Measurements from ENCODE around the gene PAWR.

GRCh38 chr12:79674629-79675028 is 16.1 kb downstream of the PAWR start:
- TF ChIP-seq PAX5 (IDR thresholded peaks at IDR 0.05; ENCODE audit: borderline replicate concordance, low read depth, low read length): no peak
- no peak for TF ChIP-seq BACH1 (IDR thresholded peaks at IDR 0.05; ENCODE audit: borderline replicate concordance)
- TF ChIP-seq, protein P1, sequence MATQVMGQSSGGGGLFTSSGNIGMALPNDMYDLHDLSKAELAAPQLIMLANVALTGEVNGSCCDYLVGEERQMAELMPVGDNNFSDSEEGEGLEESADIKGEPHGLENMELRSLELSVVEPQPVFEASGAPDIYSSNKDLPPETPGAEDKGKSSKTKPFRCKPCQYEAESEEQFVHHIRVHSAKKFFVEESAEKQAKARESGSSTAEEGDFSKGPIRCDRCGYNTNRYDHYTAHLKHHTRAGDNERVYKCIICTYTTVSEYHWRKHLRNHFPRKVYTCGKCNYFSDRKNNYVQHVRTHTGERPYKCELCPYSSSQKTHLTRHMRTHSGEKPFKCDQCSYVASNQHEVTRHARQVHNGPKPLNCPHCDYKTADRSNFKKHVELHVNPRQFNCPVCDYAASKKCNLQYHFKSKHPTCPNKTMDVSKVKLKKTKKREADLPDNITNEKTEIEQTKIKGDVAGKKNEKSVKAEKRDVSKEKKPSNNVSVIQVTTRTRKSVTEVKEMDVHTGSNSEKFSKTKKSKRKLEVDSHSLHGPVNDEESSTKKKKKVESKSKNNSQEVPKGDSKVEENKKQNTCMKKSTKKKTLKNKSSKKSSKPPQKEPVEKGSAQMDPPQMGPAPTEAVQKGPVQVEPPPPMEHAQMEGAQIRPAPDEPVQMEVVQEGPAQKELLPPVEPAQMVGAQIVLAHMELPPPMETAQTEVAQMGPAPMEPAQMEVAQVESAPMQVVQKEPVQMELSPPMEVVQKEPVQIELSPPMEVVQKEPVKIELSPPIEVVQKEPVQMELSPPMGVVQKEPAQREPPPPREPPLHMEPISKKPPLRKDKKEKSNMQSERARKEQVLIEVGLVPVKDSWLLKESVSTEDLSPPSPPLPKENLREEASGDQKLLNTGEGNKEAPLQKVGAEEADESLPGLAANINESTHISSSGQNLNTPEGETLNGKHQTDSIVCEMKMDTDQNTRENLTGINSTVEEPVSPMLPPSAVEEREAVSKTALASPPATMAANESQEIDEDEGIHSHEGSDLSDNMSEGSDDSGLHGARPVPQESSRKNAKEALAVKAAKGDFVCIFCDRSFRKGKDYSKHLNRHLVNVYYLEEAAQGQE (IDR thresholded peaks at IDR 0.05; ENCODE audit: low read depth, low read length): no peak
- TF ChIP-seq EP300 (IDR thresholded peaks at IDR 0.05; ENCODE audit: borderline replicate concordance in 1 of 2, control insufficient read depth in 1 of 2, low read depth in 2 of 2, low read length in 2 of 2): no peak
- TF ChIP-seq SP1 (IDR thresholded peaks at IDR 0.05; ENCODE audit: low read depth, low read length): no peak
- TF ChIP-seq, protein P2, sequence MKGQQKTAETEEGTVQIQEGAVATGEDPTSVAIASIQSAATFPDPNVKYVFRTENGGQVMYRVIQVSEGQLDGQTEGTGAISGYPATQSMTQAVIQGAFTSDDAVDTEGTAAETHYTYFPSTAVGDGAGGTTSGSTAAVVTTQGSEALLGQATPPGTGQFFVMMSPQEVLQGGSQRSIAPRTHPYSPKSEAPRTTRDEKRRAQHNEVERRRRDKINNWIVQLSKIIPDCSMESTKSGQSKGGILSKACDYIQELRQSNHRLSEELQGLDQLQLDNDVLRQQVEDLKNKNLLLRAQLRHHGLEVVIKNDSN (IDR thresholded peaks at IDR 0.05; ENCODE audit: borderline replicate concordance, extremely low read length, insufficient read depth, low read depth, low read length): no peak
- TF ChIP-seq SIN3A (IDR thresholded peaks at IDR 0.05; ENCODE audit: low read depth, low read length): no peak
- no peak for TF ChIP-seq USF2 (IDR thresholded peaks at IDR 0.05; ENCODE audit: borderline replicate concordance, low read depth, low read length)
- no peak for TF ChIP-seq YBX1 (IDR thresholded peaks at IDR 0.05)
